Measurements from ENCODE around the gene PIGQ. TPM values are rescaled to one million over a fixed set of nuclear protein-coding genes. Genes with fewer than 3 reads are reported as not detected.

PIGQ gene
- total and polyA plus RNA-seq, 2 of the 8 experiments (the other 6 are each of a cell fraction or from before 2014, with no cell fraction given) = 36.0 to 49.2 TPM

GRCh38 chr16:629185-629832, 59.5 kb downstream of the PIGQ start:
- Histone ChIP-seq H4K91ac (replicated peaks; ENCODE audit: insufficient read length, low read length) (peak overlapping the region; percentile 49), H3K79me1 (ENCODE audit: low read depth, low read length) (no peaks in the 10 kb centered on the region), H4K8ac (ENCODE audit: extremely low read depth, insufficient read depth, low read length) (peak overlapping the region; percentile 73; the same call in 1 of the 2 replicates), H2BK20ac (ENCODE audit: low read length) (peak overlapping the region; percentile 72; the same call in 1 of the 2 replicates), H2AK5ac (ENCODE audit: low read depth, low read length) (peak overlapping the region; percentile 83; the same call in 1 of the 2 replicates), H3K4me3 (ENCODE audit: extremely low read depth in 1 of 4, insufficient read depth in 2 of 4, low read depth in 3 of 4, low read length in 4 of 4) (no peak overlapping the region), H3K79me2 (ENCODE audit: control insufficient read depth in 1 of 2, insufficient read depth in 2 of 2, low read length in 2 of 2) (no peaks in the 10 kb centered on the region), H2AFZ (ENCODE audit: low read length) (no peak overlapping the region), H3K9ac (replicated peaks in 1 of 4; ENCODE audit: extremely low read depth in 1 of 4, low read depth in 3 of 4, low read length in 3 of 4) (no peak overlapping the region), H2BK120ac (replicated peaks; ENCODE audit: low read depth, low read length) (no peak overlapping the region), H2BK12ac (ENCODE audit: low read depth, low read length) (peak overlapping the region; percentile 39; the same call in 1 of the 2 replicates), H4K20me1 (replicated peaks in 1 of 2; ENCODE audit: control insufficient read depth in 1 of 2, insufficient read depth in 2 of 2, low read length in 2 of 2) (peaks cover 0 to 9% of the 10 kb centered on the region in 2 experiments), H3K4ac (replicated peaks; ENCODE audit: insufficient read length, low read depth, low read length) (peak overlapping the region; percentile 57), H2BK15ac (ENCODE audit: low read length) (no peak overlapping the region), H3K4me1 (replicated peaks in 1 of 4; ENCODE audit: control insufficient read depth in 3 of 4, insufficient read depth in 4 of 4, low read length in 3 of 4) (peaks cover 0 to 24% (median 19%) of the 10 kb centered on the region in 4 experiments; a peak in 6 of 7 replicates), H3K23me2 (ENCODE audit: low read depth, low read length) (peaks cover 2% of the 10 kb centered on the region; the same call in 1 of the 2 replicates), H3K27me3 (replicated peaks in 1 of 4; ENCODE audit: control insufficient read depth in 3 of 4, extremely low read depth in 1 of 4, insufficient read depth in 3 of 4, low read length in 3 of 4) (no peaks in the 10 kb centered on the region), H3K56ac (replicated peaks; ENCODE audit: insufficient read length, low read depth, low read length) (no peak overlapping the region), H4K5ac (ENCODE audit: insufficient read length, low read depth, low read length) (peak overlapping the region; percentile 1), H2BK5ac (ENCODE audit: low read depth, low read length) (peak overlapping the region; percentile 94; the same call in 1 of the 2 replicates), H3K23ac (ENCODE audit: insufficient read length) (no peak overlapping the region), H3K18ac (ENCODE audit: extremely low read depth, low read length) (peak overlapping the region; percentile 32), H3K27ac (ENCODE audit: low read depth, low read length) (peak overlapping the region; percentile 64; the same call in 1 of the 2 replicates), H3K36me3 (ENCODE audit: control insufficient read depth in 2 of 4, insufficient read depth in 4 of 4, low read length in 3 of 4) (peaks cover 0 to 24% (median 3%) of the 10 kb centered on the region in 4 experiments; a peak in 4 of 8 replicates), H3K4me2 (ENCODE audit: insufficient read depth in 1 of 2, low read depth in 2 of 2, low read length in 2 of 2) (peak overlapping the region in 1 of 2 experiments; percentile 2; a peak in 1 of 4 replicates), H3K14ac (ENCODE audit: insufficient read length) (no peak overlapping the region), H3K9me3 (ENCODE audit: insufficient read depth in 2 of 2, low read depth in 1 of 2, low read length in 1 of 2) (no peaks in the 10 kb centered on the region)
- 83% methylated on average over 27 of the region's 29 CpGs; no CpG with 5 or more reads in 1 of the 2 experiments for WGBS, 2 experiments (ENCODE audit: extremely low coverage in 1 of 2, insufficient coverage in 1 of 2, insufficient read length in 1 of 2, insufficient replicate concordance in 2 of 2, low coverage in 1 of 2, low lambda C conversion rate in 2 of 2, missing lambda C conversion rate in 1 of 2)
- TF ChIP-seq CBX8 (IDR thresholded peaks at IDR 0.05; ENCODE audit: borderline replicate concordance, low read depth, low read length) (no peak), RBBP5 (IDR thresholded peaks at IDR 0.05; ENCODE audit: borderline replicate concordance, low read depth, low read length) (0 out of 2 replicates have a peak, but pooled peaks have one; percentile 18), GABPA (IDR thresholded peaks at IDR 0.05; ENCODE audit: borderline replicate concordance, insufficient read depth, low read length) (peak; percentile 39; the same call in 1 of the 2 replicates)
- ChIA-PET POLR2A (ENCODE audit: partially characterized antibody) (interaction anchor here (0.6 to 1.6 kb wide), 3 partner anchors 31 to 159 kb away, joined by 3 read pairs; partner anchors contain the start of gene RAB40C), CTCF (ENCODE audit: partially characterized antibody) (interaction anchor here (0.8 to 2.1 kb wide), 6 partner anchors 9 to 52 kb away, joined by 3 to 7 read pairs (median 4); no protein-coding TSS in a partner anchor)
- FAIRE-seq (no peak), DNase-seq (ENCODE audit: low read depth in 1 of 2, low spot score in 2 of 2) (no peak)

Data from H1 (cell line).